ENCODE measurements around the gene HIP1.
A peak's percentile ranks its signal among the peaks of the same experiment; 100 is the strongest.
"Not testable (repeated sequence)": the region's sequence is repeated elsewhere in the genome, so short reads cannot be mapped to it uniquely, and the experiment has no call there.

HIP1 gene

GRCh38 chr7:75738975-75739795 lies 444 bp upstream of the HIP1 start:
- peak; percentile 100 for DNase-seq

GRCh38 chr7:75737856-75738603 lies 711 bp downstream of the HIP1 start:
- DNase-seq = peak; percentile 70

GRCh38 chr7:75735581-75736350 lies 3.0 kb downstream of the HIP1 start:
- no peak for DNase-seq

DNA sequence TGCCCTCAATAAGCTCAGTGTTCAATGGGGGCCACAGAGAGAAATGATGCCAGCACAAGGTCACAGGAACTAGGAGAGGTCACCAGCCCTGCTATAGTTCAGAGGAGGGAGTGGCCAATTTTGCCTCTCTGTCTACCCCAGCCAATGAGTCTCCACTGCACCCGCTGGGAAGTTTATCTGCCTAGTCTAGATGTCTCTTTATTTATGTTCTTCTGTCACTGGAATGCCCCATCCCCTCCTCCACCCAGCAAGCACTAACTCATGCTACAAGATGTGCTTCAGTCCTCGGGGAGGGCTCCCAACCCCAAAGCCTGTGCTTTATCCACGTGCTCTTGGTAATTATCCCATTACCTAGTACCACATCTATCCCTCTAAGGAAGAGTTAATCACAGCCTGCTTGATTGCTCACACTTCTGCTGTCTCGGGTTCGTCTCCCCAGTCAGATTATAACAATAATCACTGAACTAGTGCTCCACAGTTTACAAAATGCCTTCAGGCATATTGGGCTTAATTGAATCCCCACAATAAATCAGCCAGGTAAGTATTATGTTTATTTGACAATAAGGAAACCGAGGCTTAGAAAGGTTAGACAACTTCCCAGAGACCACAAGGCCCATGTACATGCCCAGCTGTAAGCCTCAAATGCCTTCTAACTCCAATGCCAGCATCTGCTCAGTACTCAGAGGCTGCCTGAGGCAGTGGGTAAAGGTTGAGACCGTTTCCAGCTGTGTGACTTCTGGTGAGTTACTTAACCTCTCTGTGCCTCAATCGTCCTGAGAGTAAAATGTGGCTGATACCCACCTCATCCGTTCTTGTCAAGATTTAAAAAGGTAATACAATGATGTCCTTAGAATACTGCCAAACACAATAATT lies 3.9 kb downstream of the HIP1 start:
- DNase-seq = peak; percentile 76

DNA sequence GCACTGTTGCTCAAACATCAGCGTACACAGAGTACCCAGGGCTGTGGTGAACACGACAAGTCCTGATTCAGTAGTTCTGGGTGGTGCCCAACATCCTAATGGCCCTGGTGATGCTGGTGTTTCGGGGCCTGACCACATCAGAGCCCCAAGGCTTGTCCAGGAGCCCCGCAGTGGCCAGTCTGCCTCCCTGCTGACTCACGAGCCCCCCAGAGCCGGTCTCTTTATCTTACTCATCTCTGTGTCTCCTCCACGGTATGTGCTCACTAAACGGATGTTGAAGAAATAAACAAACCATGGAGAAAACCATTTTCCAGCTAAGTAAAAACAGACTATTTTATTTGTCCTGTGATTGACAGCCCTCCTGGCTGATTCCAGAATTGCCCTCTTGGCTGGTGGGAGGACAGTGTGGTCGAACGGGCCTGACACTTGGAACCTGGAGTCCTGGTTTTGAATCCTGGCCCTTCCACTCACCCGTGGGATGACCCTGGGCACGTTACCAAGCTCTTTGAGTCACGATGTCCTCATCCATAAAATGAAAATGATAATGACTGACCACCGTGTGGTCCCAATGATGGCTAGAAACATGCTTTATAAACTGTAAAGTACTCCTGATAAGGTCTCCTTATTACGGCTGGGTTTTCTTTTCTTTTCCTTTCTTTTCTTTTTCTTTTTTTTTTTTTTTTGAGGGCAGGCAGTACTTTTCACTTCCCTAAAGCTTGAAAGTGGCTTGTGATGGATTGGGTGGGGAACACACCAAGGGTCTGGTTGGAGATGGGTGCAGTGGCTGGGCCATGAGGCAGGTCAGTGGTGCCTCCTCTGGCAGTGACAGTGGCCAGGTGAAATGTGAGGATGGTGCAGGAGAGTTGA lies 5.7 kb downstream of the HIP1 start:
- peak; percentile 75 for DNase-seq

DNA sequence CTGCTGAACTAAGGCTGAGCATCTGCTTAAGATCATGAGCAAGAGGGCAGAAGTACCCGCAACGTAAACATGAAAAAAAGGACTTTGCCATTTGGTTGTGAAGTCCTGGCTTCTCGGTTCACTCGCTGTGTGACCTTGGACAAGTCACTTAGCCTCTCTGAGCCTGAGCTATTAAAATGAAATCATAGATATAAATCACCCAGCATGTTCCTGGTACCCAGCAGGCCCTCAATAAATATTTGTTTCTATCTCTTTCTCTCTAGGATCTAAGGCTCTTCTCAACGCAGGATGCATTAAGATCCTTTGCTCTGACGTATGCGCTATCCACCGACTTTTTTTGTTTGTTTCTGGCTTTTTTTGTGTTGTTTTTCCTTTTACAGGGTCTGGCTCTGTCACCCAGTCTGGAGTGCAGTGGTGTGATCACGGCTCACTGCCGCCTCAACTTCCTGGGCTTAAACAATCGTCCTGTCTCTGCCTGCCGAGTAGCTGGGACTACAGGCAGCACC lies 6.7 kb downstream of the HIP1 start:
- no peak for DNase-seq

GRCh38 chr7:75729851-75730274 lies 8.9 kb downstream of the HIP1 start:
- DNase-seq = no peak

GRCh38 chr7:75727881-75728593 lies 10.7 kb downstream of the HIP1 start:
- DNase-seq = peak; percentile 88

GRCh38 chr7:75727351-75727750 lies 11.4 kb downstream of the HIP1 start:
- not testable (repeated sequence) for DNase-seq

GRCh38 chr7:75725306-75725705 lies 13.4 kb downstream of the HIP1 start:
- no peak for DNase-seq

- no peak for DNase-seq
Observed at GRCh38 chr7:75723444-75723843, 15.3 kb downstream of the HIP1 start.

DNA sequence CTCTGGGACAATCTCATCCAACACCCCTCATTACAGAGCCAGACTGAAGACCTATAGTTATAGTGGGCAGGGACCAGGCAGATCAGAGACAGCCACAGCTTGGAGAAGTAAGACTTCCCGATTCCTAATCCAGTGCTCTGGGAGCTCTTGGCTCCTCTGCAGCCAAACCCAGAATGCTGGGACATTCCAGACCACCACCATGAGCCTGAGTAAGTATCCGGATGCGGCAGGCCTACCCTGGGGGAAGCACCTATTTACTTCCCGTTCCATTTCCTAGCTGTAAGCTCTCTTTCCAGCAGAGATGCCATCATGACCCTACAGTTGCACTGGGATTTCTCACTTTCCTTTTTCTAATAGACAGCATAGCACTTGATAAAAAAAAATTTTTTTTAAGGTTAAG lies 16.4 kb downstream of the HIP1 start:
- no peak for DNase-seq

DNA sequence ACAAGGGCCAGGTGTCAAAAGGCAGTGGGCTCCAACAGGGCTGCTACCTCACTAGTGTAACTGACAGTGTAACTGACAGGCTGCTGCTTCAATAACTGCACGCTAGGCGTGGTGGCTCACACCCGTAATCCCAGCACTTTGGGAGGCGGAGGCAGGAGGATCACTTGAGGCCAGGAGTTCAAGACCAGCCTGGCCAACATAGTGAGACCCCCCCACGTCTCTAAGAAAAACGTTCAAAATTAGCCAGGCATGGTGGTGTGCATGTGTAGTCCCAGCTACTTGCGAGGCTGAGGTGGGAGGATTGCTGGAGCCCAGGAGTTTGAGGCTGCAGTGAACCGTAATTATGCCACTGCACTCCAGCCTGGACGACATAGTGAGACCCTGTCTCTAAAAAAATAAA lies 16.8 kb downstream of the HIP1 start:
- DNase-seq = not testable (repeated sequence)

GRCh38 chr7:75721426-75721825 lies 17.3 kb downstream of the HIP1 start:
- no peak for DNase-seq

DNA sequence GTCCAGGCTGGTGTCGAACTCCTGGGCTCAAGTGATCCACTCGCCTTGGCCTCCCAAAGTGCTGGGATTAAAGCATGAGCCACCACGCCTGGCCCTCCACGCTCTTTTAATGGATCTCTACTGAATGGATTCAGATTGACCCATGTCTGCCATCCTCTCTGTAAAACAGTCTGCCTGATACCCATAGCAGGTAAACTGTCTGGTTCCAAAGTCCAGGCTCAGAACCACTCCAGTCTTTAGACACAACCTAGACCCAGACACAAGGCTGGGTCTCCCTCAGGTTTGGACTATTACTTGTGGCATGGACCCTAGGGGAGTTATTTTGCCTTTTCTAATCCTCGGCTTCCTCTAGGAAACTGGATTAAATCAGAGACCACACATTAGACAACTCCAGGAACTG lies 19.1 kb downstream of the HIP1 start:
- no peak for DNase-seq

DNA sequence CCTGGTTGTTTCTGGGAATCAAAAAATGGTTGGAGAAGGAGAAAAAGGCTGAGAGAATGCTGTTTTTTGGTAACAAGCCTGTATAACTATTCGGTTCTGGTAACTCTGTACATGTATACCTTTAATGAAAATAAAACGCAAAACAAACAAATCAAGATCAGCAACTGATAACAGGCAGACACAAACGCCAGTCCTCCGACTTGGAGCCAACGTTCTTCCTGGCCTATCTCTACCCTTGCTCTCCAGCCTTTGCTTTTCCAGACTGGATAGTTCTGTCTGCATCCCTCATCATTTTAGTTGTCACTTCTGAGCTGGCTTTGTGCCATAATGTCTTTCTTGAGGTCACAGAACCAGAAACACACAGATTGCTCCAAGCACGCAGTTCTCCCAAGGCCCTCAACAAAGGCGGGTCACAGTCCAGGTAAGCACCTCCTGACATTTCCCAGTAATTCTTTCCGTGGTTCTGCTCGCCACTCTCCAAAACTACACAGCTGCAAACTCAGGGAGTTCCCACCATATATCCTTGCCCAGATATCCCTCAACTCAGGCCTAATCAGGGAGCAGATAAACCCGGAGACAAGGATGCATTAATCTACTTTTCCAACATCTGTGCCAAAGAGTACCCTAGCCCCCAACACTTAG lies 20.2 kb downstream of the HIP1 start:
- DNase-seq = no peak

DNA sequence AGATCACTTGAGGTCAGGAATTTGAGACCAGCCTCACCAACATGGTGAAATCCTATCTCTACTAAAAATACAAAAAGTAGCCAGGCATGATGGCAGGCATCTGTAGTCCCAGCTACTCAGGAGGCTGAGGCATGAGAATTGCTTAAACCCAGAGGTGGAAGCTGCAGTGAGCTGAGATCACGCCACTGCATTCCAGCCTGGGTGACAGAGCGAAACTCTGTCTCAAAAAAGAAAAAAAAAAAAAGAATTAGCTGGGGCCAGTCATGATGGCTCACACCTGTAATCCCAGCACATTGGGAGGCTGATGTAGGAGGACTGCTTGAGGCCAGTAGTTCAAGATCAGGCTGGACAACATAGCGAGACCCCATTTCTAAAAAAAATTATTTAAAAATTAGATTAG lies 21.0 kb downstream of the HIP1 start:
- DNase-seq = not testable (repeated sequence)

- no peak for DNase-seq
Observed at GRCh38 chr7:75716992-75717626, 21.6 kb downstream of the HIP1 start.

DNA sequence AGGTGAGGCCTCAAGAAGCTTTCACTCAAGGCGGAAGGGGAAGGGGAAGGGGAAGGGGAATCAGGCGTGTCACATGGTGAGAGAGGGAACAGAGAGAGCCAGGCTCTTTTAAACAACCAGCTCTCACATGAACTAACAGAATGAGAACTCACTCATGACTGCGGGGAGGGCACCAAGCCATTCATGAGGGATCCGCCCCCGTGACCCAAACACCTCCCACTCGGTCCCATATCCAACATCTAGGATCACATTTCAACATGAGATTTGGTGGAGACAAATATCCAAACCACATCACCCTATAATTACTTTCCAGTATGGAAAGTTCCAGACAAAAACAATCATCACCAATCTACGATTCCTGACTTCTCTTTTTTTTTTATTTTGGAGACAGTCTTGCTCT lies 22.9 kb downstream of the HIP1 start:
- DNase-seq = no peak
